GM19372 (cell line): ENCODE results near the gene MAP7.

Experiments used
- ATAC-seq: cut with Tn5 transposase; IDR thresholded peaks from one replicate; pipeline ENCODE4 v1.9.1; 2021; ENCODE audit warnings: mild to moderate bottlenecking, low read depth, moderate library complexity; ENCODE audit not compliant: unreplicated experiment

Gene MAP7

GRCh38 chr6:136534268-136534667 lies 16.0 kb downstream of the MAP7 start:
- ATAC-seq = no peak

DNA sequence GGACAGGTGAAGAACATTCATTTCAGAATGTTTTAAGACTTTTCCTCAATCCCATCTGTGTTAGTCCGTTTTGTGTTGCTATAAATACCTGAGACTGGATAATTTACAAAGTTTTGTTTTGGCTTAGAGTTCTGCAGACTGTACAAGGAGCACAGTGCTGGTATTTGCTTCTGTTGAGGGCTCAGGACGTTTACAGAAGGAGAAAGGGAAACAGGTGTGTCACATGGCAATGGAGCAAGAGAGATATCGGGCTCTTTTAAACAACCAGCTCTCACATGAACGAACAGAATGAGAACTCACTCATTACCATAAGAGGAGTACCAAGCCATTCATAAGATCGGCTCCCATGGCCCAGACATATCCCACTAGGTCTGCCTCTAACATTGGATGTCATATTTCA lies 16.7 kb downstream of the MAP7 start:
- ATAC-seq = no peak

DNA sequence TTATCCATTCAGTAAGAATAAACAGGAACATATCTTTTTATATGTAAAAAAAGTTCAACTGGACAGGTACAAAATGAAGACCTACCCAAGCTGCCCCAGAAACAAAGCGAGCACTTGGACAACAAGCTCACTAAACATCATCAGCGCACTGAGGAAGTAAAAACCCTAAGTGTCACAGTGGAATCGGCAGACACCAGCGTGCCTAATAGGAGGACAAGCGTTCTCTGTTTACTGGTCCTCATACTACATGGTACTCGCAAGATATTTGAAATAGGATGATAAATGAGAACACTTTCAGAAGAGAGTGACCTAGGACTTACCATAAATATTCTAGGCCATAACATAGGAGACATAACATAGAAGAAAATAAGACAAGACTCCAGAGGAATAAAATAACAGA lies 18.2 kb downstream of the MAP7 start:
- no peak for ATAC-seq

GRCh38 chr6:136529710-136530109 lies 20.5 kb downstream of the MAP7 start:
- ATAC-seq = no peak

- ATAC-seq = no peak
Measured at GRCh38 chr6:136528477-136528876, 21.7 kb downstream of the MAP7 start.

- ATAC-seq = no peak
Measured at GRCh38 chr6:136527831-136528230, 22.4 kb downstream of the MAP7 start.

DNA sequence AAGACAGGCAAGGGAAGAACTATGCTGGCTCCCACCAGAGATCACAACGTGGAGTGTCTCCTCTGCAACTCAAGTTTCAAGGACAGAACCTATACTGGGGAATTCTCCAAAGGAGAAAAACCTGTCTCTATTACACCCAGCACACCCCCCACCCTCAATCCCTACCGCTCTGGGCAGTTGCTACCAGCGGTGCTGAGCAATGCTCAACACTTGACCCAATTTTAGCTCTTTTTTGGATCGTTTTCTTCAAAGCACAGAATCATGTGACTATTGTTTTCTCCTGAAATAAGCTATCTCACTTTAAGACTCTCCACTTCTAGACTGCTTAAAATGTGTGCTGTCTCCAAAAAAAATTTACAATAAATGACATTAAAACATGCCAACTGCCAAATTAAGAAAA lies 23.3 kb downstream of the MAP7 start:
- ATAC-seq = no peak

- no peak for ATAC-seq
Measured at GRCh38 chr6:136526196-136526930, 23.9 kb downstream of the MAP7 start.

GRCh38 chr6:136525586-136526195 lies 24.5 kb downstream of the MAP7 start:
- ATAC-seq = no peak

DNA sequence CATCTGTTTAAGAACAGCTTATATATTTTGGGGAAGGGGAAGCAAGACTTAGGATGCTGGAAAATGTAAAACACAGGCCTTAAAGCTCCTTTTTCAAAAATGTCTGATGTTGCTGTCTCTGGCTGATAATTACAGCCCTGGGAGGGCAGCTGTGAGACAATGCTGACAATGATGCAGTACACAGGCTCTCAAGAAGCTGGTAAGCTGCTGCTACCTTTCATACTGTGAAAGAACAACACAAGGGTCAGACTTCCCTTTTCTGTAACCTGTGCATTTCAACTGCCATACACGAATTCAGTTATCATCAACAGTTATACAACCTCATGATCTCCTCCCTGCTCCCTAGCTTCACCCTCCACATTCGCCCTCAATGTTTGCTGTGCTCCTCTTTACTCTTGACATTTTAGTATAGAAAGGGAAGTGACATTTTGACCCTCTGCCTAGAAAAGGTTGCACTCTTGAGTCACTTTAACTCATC lies 25.2 kb downstream of the MAP7 start:
- no peak for ATAC-seq

GRCh38 chr6:136524339-136524935 lies 25.8 kb downstream of the MAP7 start:
- ATAC-seq = no peak

DNA sequence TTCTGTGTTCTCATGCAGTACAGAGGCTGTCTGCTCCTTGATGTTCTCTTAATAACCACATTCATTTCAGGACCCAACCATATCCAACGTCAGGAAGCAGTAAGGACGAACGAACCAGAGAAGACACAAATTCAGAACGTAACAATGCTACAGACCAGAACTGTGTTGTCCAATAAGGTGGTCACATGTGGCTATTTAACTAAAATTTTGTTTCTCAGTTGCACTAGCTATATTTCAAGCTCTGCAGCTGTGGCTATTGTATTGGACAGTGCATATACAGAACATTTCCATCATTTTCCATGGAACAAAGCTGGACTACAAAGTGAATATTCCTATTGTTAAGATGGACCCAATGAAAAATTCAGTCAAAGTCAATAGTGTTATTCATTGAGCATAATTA lies 27.0 kb downstream of the MAP7 start:
- no peak for ATAC-seq

GRCh38 chr6:136522636-136523035 lies 27.6 kb downstream of the MAP7 start:
- no peak for ATAC-seq

GRCh38 chr6:136521911-136522310 lies 28.3 kb downstream of the MAP7 start:
- ATAC-seq = no peak

- no peak for ATAC-seq
Measured at GRCh38 chr6:136521427-136521826, 28.8 kb downstream of the MAP7 start.

DNA sequence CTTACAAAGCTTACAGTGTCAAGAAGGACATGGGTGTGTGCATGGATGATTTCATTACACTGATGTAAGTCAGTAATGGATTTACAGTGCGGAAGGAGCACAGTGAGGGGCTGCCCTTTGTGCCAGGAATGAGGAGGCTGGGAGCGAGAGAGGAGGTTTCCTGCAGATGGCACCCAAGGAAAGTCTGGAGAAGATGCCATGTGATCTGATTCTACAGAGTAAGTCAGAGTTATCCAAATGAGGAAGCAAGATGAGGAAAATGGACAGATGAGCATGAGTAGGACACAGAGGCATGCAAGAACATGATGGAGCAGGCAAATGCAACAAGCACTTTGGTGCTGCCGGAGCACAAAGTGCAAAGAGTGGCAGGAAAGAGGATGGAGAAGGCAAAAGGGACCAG lies 29.7 kb downstream of the MAP7 start:
- no peak for ATAC-seq

DNA sequence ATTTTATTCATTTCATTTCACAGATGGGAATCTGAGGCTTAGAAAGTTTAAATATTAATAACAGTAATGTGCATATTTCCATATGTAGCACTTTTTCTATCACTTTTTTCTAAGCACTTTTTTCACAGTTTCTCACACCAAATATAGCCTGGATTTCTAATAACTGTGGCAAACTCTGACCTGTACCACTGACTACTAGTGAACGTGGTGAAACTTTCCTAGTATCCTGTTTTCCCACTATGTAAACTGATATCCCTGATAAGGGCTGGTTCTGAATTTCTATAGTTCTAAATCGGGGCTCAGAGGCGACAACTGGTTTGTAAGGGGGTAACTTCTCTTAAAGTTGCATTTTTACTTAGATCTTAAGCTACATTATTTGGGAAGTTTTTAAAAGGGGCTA lies 32.6 kb downstream of the MAP7 start:
- ATAC-seq = no peak

GRCh38 chr6:136517002-136517401 lies 33.2 kb downstream of the MAP7 start:
- ATAC-seq = no peak

DNA sequence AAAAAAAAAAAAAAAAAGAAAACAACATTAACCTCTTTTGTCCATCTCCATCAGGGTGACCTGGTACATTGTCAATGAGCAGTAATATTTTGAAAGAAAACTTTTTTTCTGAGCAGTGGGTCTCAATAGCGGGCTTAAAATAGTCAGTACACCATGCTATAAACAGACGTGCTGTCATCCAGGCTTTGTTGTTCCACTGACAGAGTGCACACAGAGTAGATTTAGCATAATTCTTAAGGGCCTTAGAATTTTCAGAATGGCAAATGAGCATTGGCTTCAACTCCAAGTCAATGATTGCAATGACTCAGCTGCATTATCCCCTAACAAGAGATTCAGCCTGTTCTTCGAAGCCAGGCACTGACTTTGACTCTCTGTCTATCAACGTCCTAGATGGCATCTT lies 35.6 kb downstream of the MAP7 start:
- ATAC-seq = no peak

DNA sequence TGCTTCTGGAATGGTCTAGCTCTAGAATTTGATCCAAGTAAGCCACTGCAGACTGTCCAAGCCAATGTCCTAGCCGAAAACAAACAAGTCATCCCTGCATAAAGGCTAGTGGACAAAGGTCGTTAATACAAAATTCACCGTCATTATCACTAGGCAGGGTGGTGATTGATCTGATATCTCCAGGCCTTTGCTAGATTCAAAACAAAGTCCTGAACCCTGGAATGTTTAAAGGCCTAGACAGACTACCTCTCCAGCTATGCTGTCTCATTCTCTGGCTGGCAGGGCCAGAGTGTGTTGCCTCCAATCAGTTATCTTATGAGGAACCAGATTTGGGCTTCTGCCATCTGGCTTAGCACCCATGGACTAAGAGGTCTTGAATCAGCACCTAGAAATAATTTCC lies 38.3 kb downstream of the MAP7 start:
- no peak for ATAC-seq

GRCh38 chr6:136511397-136511796 lies 38.8 kb downstream of the MAP7 start:
- ATAC-seq = no peak

DNA sequence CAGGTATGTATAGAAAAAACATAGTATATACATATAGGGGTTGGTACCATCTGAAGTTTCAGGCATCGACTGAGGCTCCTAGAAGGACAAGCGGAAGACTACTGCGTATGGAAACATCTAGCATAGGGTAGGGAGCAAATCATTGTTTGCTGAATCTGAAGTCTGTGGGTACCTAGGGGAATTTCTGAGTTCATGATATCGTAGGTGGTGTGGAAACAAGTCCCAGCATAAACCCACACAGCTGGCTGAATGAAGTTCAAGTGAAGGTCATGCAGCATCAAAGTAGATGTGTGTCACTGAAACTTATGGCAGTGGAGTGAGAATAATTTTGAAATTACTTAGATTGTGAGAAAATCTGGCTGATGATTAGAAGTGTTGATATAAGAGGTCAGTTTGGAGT lies 39.4 kb downstream of the MAP7 start:
- no peak for ATAC-seq
